HFFc6 (cell line): Measurements from ENCODE around the gene SLC9A7. TPM values are rescaled to one million over a fixed set of nuclear protein-coding genes. Genes with fewer than 3 reads are reported as not detected.

Experiments
- DNase-seq: peaks from one replicate; pipeline ENCODE4 v3.0.0-alpha.2; 2018
- H3K27ac Mint-ChIP-seq: 2 replicates; pipeline ENCODE4 v1.8.0; 2020; ENCODE audit warnings: mild to moderate bottlenecking, mixed read lengths
- H3K27me3 Mint-ChIP-seq: 2 replicates; pipeline ENCODE4 v1.8.0; 2021; ENCODE audit warnings: mild to moderate bottlenecking, moderate library complexity, mixed read lengths; ENCODE audit not compliant: insufficient read depth
- H3K36me3 Mint-ChIP-seq: 2 replicates; pipeline ENCODE4 v1.8.0; 2021; ENCODE audit warnings: low read depth, mixed read lengths
- H3K4me1 Mint-ChIP-seq: 2 replicates; pipeline ENCODE4 v1.8.0; 2020; ENCODE audit warnings: low read depth, mixed read lengths
- H3K4me3 Mint-ChIP-seq: 2 replicates; pipeline ENCODE4 v1.8.0; 2020; ENCODE audit warnings: mild to moderate bottlenecking, moderate library complexity, mixed read lengths
- H3K9me3 Mint-ChIP-seq: 2 replicates; pipeline ENCODE4 v1.8.0; 2020; ENCODE audit warnings: mild to moderate bottlenecking, mixed read lengths
- CTCF ChIP-seq: fragments of 200-600 bp; sonication (generic); IDR thresholded peaks from 2 replicates; pipeline ENCODE4 v1.5.0; 2021; ENCODE audit warnings: antibody characterized with exemption, mild to moderate bottlenecking
- total RNA-seq, 6 experiments: library from RNA; stranded (reverse); fragmentation: NEBNext Ultra II Directional; extraction: Animal tissue kit (Norgen Biotek cat#: 25700); gene quantifications; 2 replicates in 1 of 6; 3 replicates in 5 of 6; pipeline ENCODE4 v1.2.3, GENCODE V29; 2021

Gene SLC9A7
- total RNA-seq, 6 experiments from 2014 or later, result 41.8 to 54.1 (median 45.7) TPM

GRCh38 chrX:46576458-46576857 lies 182.5 kb downstream of the SLC9A7 start:
- H3K9me3 Mint-ChIP-seq, result no peaks in the 10 kb centered on the region
- H3K27ac Mint-ChIP-seq, result peak overlapping the region; percentile 95
- H3K4me3 Mint-ChIP-seq, result peak overlapping the region; percentile 89
- TF ChIP-seq CTCF, result no peak
- peaks cover 30% of the 10 kb centered on the region for H3K4me1 Mint-ChIP-seq
- peaks cover 6% of the 10 kb centered on the region; the same call in 1 of the 2 replicates for H3K36me3 Mint-ChIP-seq
- DNase-seq, result no peak
- no peaks in the 10 kb centered on the region for H3K27me3 Mint-ChIP-seq

GRCh38 chrX:46575991-46576392 lies 182.9 kb downstream of the SLC9A7 start:
- Mint-ChIP-seq H3K27ac (peak overlapping the region; percentile 95), H3K36me3 (peaks cover 6% of the 10 kb centered on the region; the same call in 1 of the 2 replicates), H3K9me3 (no peaks in the 10 kb centered on the region), H3K4me3 (peak overlapping the region; percentile 89), H3K27me3 (no peaks in the 10 kb centered on the region), H3K4me1 (peaks cover 30% of the 10 kb centered on the region)
- no peak for TF ChIP-seq CTCF
- no peak for DNase-seq

- peaks cover 30% of the 10 kb centered on the region for H3K4me1 Mint-ChIP-seq
- no peak for TF ChIP-seq CTCF
- peak overlapping the region; percentile 89 for H3K4me3 Mint-ChIP-seq
- peak overlapping the region; percentile 95 for H3K27ac Mint-ChIP-seq
- peaks cover 6% of the 10 kb centered on the region; the same call in 1 of the 2 replicates for H3K36me3 Mint-ChIP-seq
- DNase-seq, result no peak
- no peaks in the 10 kb centered on the region for H3K27me3 Mint-ChIP-seq
- no peaks in the 10 kb centered on the region for H3K9me3 Mint-ChIP-seq
Measured at GRCh38 chrX:46575586-46575985, 183.3 kb downstream of the SLC9A7 start.

GRCh38 chrX:46574774-46575381 lies 184.0 kb downstream of the SLC9A7 start:
- TF ChIP-seq CTCF, result no peak
- Mint-ChIP-seq H3K4me3 (peak overlapping the region; percentile 82), H3K36me3 (peaks cover 6% of the 10 kb centered on the region; the same call in 1 of the 2 replicates), H3K27me3 (no peaks in the 10 kb centered on the region), H3K27ac (no peak overlapping the region), H3K4me1 (peaks cover 30% of the 10 kb centered on the region), H3K9me3 (no peaks in the 10 kb centered on the region)
- no peak for DNase-seq

- Mint-ChIP-seq H3K27me3 (no peaks in the 10 kb centered on the region), H3K36me3 (peaks cover 6% of the 10 kb centered on the region; the same call in 1 of the 2 replicates), H3K27ac (peak overlapping the region; percentile 48), H3K4me3 (peak overlapping the region; percentile 82), H3K4me1 (peaks cover 30% of the 10 kb centered on the region), H3K9me3 (no peaks in the 10 kb centered on the region)
- 0 out of 2 replicates have a peak, but pooled peaks have one; percentile 15 for TF ChIP-seq CTCF
- no peak for DNase-seq
Measured at GRCh38 chrX:46573892-46574773, 184.8 kb downstream of the SLC9A7 start.
